ENCODE data around the gene MED27. TPM values are rescaled to one million over a fixed set of nuclear protein-coding genes. Genes with fewer than 3 reads are reported as not detected.

MED27 gene
- total RNA-seq, 1 donor, result 25.7 TPM

- H3K79me2 ChIP-seq (ENCODE audit: insufficient read depth, low read length), result peaks cover 53% of the 10 kb centered on the region
- H3K4me2 ChIP-seq (ENCODE audit: insufficient read depth, low read length), result no peak overlapping the region
- no peak overlapping the region for H3K27ac ChIP-seq (ENCODE audit: low read depth, low read length)
- H3K27me3 ChIP-seq (ENCODE audit: insufficient read depth, low read length), result no peaks in the 10 kb centered on the region
- no peak overlapping the region for H3K4me3 ChIP-seq (ENCODE audit: insufficient read depth, low read length)
- H3K36me3 ChIP-seq (ENCODE audit: insufficient read depth, low read length), result no peaks in the 10 kb centered on the region
- DNase-seq (ENCODE audit: insufficient read length, low spot score, missing footprints), result no peak
- H3K9me3 ChIP-seq (ENCODE audit: low read depth, low read length), result no peaks in the 10 kb centered on the region
- peaks cover 11% of the 10 kb centered on the region for H3K4me1 ChIP-seq (ENCODE audit: insufficient read depth, low read length)
- TF ChIP-seq, protein P1, sequence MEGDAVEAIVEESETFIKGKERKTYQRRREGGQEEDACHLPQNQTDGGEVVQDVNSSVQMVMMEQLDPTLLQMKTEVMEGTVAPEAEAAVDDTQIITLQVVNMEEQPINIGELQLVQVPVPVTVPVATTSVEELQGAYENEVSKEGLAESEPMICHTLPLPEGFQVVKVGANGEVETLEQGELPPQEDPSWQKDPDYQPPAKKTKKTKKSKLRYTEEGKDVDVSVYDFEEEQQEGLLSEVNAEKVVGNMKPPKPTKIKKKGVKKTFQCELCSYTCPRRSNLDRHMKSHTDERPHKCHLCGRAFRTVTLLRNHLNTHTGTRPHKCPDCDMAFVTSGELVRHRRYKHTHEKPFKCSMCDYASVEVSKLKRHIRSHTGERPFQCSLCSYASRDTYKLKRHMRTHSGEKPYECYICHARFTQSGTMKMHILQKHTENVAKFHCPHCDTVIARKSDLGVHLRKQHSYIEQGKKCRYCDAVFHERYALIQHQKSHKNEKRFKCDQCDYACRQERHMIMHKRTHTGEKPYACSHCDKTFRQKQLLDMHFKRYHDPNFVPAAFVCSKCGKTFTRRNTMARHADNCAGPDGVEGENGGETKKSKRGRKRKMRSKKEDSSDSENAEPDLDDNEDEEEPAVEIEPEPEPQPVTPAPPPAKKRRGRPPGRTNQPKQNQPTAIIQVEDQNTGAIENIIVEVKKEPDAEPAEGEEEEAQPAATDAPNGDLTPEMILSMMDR (IDR thresholded peaks at IDR 0.05; ENCODE audit: extremely low read depth, low read depth, low read length), result no peak
- peaks cover 77% of the 10 kb centered on the region for H4K20me1 ChIP-seq (ENCODE audit: insufficient read depth, low read length)
- no peak overlapping the region for H2AFZ ChIP-seq (ENCODE audit: low read length)
These were observed 162.7 kb downstream of the MED27 start for GRCh38 chr9:131917009-131917408.

DNA sequence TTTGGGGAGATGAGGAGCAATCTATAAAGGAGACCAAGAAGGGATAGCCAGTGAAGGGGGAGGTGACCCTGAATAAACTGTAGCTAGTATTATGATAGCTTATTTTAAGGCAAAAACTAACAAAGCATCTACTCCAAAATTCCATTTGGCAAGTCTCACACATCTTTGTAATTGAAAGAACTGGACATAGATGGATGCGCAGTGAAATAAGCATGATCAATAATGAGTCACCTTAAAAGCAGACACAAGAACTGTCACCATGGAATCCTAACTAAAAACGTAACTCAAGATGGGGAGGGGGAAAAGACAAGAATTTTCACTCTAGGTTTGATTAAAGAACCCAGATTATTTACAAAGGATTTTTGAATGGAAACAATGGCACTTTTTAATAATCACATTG, 164.5 kb downstream of the MED27 start:
- peaks cover 11% of the 10 kb centered on the region for H3K4me1 ChIP-seq (ENCODE audit: insufficient read depth, low read length)
- H3K36me3 ChIP-seq (ENCODE audit: insufficient read depth, low read length), result no peaks in the 10 kb centered on the region
- H3K27me3 ChIP-seq (ENCODE audit: insufficient read depth, low read length), result no peaks in the 10 kb centered on the region
- no peak overlapping the region for H2AFZ ChIP-seq (ENCODE audit: low read length)
- H3K27ac ChIP-seq (ENCODE audit: low read depth, low read length), result peak overlapping the region; percentile 24
- H3K4me2 ChIP-seq (ENCODE audit: insufficient read depth, low read length), result peak overlapping the region; percentile 21
- H4K20me1 ChIP-seq (ENCODE audit: insufficient read depth, low read length), result peaks cover 67% of the 10 kb centered on the region
- peaks cover 51% of the 10 kb centered on the region for H3K79me2 ChIP-seq (ENCODE audit: insufficient read depth, low read length)
- no peak overlapping the region for H3K4me3 ChIP-seq (ENCODE audit: insufficient read depth, low read length)
- H3K9me3 ChIP-seq (ENCODE audit: low read depth, low read length), result no peaks in the 10 kb centered on the region
- TF ChIP-seq, protein P1 (IDR thresholded peaks at IDR 0.05; ENCODE audit: extremely low read depth, low read depth, low read length), result no peak
- DNase-seq (ENCODE audit: insufficient read length, low spot score, missing footprints), result peak; percentile 74

DNA sequence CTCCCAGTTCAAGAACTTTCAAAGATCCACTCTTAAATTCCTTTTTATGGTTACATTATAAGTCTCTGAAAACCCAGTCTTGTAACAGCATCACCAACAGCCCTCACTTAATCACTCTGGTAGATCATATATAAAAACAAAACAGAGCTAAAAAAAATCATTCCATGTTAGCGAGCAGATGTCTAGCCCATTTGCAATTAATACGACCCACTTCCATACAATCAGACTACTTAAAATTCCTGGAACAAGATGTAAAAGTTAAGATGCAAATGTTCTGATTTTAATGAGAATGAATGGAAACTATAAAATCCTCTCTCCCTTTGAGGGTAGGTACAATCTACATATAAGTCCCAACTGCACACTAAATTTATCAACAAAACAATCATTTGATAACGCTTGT, 167.0 kb downstream of the MED27 start:
- no peaks in the 10 kb centered on the region for H3K36me3 ChIP-seq (ENCODE audit: insufficient read depth, low read length)
- no peak overlapping the region for H3K27ac ChIP-seq (ENCODE audit: low read depth, low read length)
- peaks cover 11% of the 10 kb centered on the region for H3K4me1 ChIP-seq (ENCODE audit: insufficient read depth, low read length)
- peaks cover 60% of the 10 kb centered on the region for H4K20me1 ChIP-seq (ENCODE audit: insufficient read depth, low read length)
- peaks cover 41% of the 10 kb centered on the region for H3K79me2 ChIP-seq (ENCODE audit: insufficient read depth, low read length)
- TF ChIP-seq, protein P1 (IDR thresholded peaks at IDR 0.05; ENCODE audit: extremely low read depth, low read depth, low read length), result no peak
- no peak overlapping the region for H2AFZ ChIP-seq (ENCODE audit: low read length)
- no peak for DNase-seq (ENCODE audit: insufficient read length, low spot score, missing footprints)
- no peaks in the 10 kb centered on the region for H3K27me3 ChIP-seq (ENCODE audit: insufficient read depth, low read length)
- H3K4me3 ChIP-seq (ENCODE audit: insufficient read depth, low read length), result no peak overlapping the region
- no peaks in the 10 kb centered on the region for H3K9me3 ChIP-seq (ENCODE audit: low read depth, low read length)
- no peak overlapping the region for H3K4me2 ChIP-seq (ENCODE audit: insufficient read depth, low read length)

DNA sequence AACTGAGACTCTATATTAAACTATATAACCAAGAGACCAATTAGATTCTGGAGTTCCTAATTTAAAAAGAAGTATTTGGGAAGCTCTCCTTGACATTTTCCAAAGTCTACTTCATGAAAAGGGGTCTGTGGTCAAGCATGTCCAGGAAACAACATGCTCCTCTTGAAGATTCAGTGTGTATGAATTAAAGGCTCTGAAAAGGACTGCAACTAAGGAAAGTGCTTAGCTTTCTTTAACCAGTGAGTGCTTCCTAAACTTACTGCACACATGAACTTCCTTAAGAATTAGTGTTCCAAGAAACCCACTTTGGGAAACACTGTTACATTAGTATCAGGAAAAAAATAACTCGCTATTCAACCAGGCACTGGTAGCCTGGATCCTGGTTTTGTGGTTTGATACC, 167.6 kb downstream of the MED27 start:
- peaks cover 37% of the 10 kb centered on the region for H3K79me2 ChIP-seq (ENCODE audit: insufficient read depth, low read length)
- no peak overlapping the region for H3K4me2 ChIP-seq (ENCODE audit: insufficient read depth, low read length)
- H3K9me3 ChIP-seq (ENCODE audit: low read depth, low read length), result no peaks in the 10 kb centered on the region
- H3K4me1 ChIP-seq (ENCODE audit: insufficient read depth, low read length), result peaks cover 11% of the 10 kb centered on the region
- H3K4me3 ChIP-seq (ENCODE audit: insufficient read depth, low read length), result no peak overlapping the region
- no peak overlapping the region for H3K27ac ChIP-seq (ENCODE audit: low read depth, low read length)
- no peak overlapping the region for H2AFZ ChIP-seq (ENCODE audit: low read length)
- H4K20me1 ChIP-seq (ENCODE audit: insufficient read depth, low read length), result peaks cover 55% of the 10 kb centered on the region
- DNase-seq (ENCODE audit: insufficient read length, low spot score, missing footprints), result no peak
- no peaks in the 10 kb centered on the region for H3K36me3 ChIP-seq (ENCODE audit: insufficient read depth, low read length)
- TF ChIP-seq, protein P1 (IDR thresholded peaks at IDR 0.05; ENCODE audit: extremely low read depth, low read depth, low read length), result no peak
- no peaks in the 10 kb centered on the region for H3K27me3 ChIP-seq (ENCODE audit: insufficient read depth, low read length)
